Ovary (tissue), 9 donors: ENCODE measurements around the gene AP3S2. TPM values are rescaled to one million over a fixed set of nuclear protein-coding genes. Genes with fewer than 3 reads are reported as not detected.

Experiments used
- DNase-seq, 5 donors: peaks; one replicate each; pipeline ENCODE4 v3.0.0-alpha.2; 2019 to 2020
- H3K27ac ChIP-seq, 2 donors: fragments of 200-600 bp; one replicate each; pipeline versions ENCODE4 v1.5.1 to v1.8.0; 2019 to 2022
- H3K27me3 ChIP-seq: fragments of 200-600 bp; one replicate; pipeline ENCODE4 v1.8.0; 2022
- H3K36me3 ChIP-seq: fragments of 200-600 bp; sonication (generic); one replicate; pipeline ENCODE4 v1.5.1; 2019
- H3K4me1 ChIP-seq: one replicate; pipeline ENCODE4 v1.8.1; 2013; ENCODE audit warnings: mild to moderate bottlenecking, moderate library complexity; ENCODE audit not compliant: insufficient read depth
- H3K4me3 ChIP-seq: fragments of 200-600 bp; sonication (generic); one replicate; pipeline ENCODE4 v1.5.1; 2017
- H3K9me3 ChIP-seq, 2 donors: fragments of 200-600 bp in 1 of 2; sonication (generic) in 1 of 2; one replicate each; pipeline versions ENCODE4 v1.5.1 to v1.8.1; 2013 to 2019; ENCODE audit warnings: mild to moderate bottlenecking in 1 of 2, moderate library complexity in 1 of 2
- CTCF ChIP-seq, 3 donors: fragments of 450-650 bp in 2 of 3; fragments of 200-600 bp in 1 of 3; IDR thresholded peaks; one replicate each; pipeline versions ENCODE4 v1.5.1 to v1.8.0; 2016 to 2022; ENCODE audit warnings: antibody characterized with exemption in 3 of 3, mild to moderate bottlenecking in 1 of 3
- EP300 ChIP-seq: sonication (generic); formaldehyde crosslinking; IDR thresholded peaks from one replicate; pipeline ENCODE4 v1.6.1; 2017; ENCODE audit warnings: antibody characterized with exemption
- POLR2A ChIP-seq: fragments of 450-650 bp; IDR thresholded peaks from one replicate; pipeline ENCODE4 v1.6.1; 2017; ENCODE audit warnings: antibody characterized with exemption, mild to moderate bottlenecking, moderate library complexity
- WGBS, 3 donors: extraction: QIAGEN DNeasy Blood & Tissue Kit in 1 of 3; methylation state at CpG; one replicate each; pipeline versions ENCODE4 v1.1.5 to v1.1.7; 2013 to 2017; 5-methylcytosine and 5-hydroxymethylcytosine counted together
- intact Hi-C, 4 donors: fragments of 100-400 bp; cut with DNase I; formaldehyde crosslinking; loops; one replicate each; pipeline versions ENCODE4 v1.11.0 to v1.15.1; 2022 to 2023
- polyA plus RNA-seq, 2 donors: library from polyadenylated mRNA; stranded (reverse); fragments of 200-250 nt in 1 of 2; fragments of 350-450 nt in 1 of 2; fragmentation: Illumina TruSeq in 1 of 2; extraction: RNeasy Lipid Tissue Mini Kit (QIAGEN cat#74804) in 1 of 2; gene quantifications; one replicate each; pipeline ENCODE4 v1.2.3, GENCODE V29; 2013 to 2014
- total RNA-seq, 7 donors: library from RNA; depleted of rRNA in 2 of 7; stranded (reverse); fragments of >200 nt in 2 of 7; fragmentation: NEBNext Ultra II Directional in 3 of 7; extraction: Animal tissue kit (Norgen Biotek cat#: 25700) in 3 of 7; gene quantifications; one replicate each; pipeline versions ENCODE4 v1.1.0 to v1.2.4, GENCODE V29; 2016 to 2023
- donor health status: DM: no; HTN: no; CAD: no; lungs with moderate emphysema.
- donor health status: DM: no; HTN: no; CAD: no.
- donor health status: Bipolar disorder and iron deficiency.
- donor health status: DM: yes; HTN: yes; CAD: no.
- donor health status: DM: no; HTN: no; CAD: no.
- donor health status: DM: yes; HTN: yes; CAD: no.

Gene AP3S2
- total and polyA plus RNA-seq, 9 donors, result 15.3 to 57.1 (median 30.7) TPM

DNA sequence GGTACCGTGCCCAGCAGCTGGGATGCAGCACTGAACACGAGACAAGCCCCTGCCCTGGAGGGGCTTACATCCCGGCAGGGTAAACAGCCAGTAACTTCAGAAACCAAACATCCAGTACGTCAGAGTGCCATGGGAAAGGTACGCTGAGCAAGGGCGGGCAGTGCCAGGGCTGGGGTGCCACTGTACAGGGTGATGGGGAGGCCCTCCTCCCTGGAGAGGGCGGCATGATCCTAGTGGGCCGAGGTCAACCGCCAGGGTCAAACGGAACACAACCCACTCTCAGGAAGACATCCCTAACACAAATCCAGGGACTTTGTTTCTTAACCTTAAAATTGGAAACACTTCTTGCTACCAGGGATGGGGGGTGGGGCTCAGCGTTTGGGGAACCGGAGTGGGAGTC is 63.2 kb downstream of the AP3S2 start:
- intact Hi-C loops, result no loop called here
- DNase-seq, result no peak
- H3K27me3 ChIP-seq, result no peaks in the 10 kb centered on the region
- 88 to 93% (median 88%) methylated on average over 12 of the region's 12 CpGs for WGBS, 3 donors
- TF ChIP-seq EP300, result no peak
- no peak for TF ChIP-seq CTCF (IDR thresholded peaks at IDR 0.05)
- no peak for TF ChIP-seq POLR2A
- H3K4me1 ChIP-seq, result peaks cover 11% of the 10 kb centered on the region
- no peak overlapping the region for H3K4me3 ChIP-seq
- no peak overlapping the region for H3K27ac ChIP-seq
- H3K9me3 ChIP-seq, result no peaks in the 10 kb centered on the region
- H3K36me3 ChIP-seq, result no peaks in the 10 kb centered on the region

DNA sequence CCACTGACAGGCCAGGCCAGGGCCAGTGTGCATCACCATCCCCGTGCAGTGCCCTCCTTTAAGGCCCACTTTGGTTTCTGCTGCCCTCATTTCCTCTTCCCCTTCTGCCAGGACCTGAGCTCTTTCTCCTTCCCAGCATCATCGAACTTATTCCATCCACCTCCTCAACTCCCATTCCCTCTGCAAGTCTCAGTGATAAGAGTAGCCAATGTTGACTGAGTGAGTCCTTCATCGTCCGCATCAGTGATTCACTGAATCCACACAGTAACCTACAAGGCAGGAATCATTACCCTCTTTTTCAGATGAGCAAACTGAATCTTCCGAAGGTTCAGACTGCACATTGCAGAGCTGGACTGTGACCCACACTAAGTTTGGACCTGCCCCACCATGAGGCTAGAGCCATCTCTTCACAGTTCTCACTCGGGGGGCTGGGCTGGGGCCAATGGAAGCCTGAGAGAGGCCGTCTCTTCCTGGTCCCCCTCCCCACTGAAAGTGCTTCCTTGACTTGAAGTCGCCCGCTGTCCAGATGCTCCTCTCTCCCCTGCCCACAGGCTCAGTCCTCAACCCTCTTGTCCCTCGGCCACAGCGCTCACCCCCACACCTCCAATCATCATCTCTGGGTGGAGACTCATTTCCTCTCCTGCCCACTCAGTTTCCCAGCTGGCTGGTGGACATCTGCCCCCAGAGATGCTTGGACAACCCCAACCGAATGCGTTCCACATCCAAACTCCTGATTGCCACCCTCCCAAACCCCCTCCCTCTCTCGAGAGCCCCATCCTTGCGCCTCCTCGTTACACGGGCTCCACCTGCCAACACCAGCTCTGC is 64.0 kb downstream of the AP3S2 start:
- Histone ChIP-seq H3K4me3 (no peak overlapping the region), H3K4me1 (peaks cover 11% of the 10 kb centered on the region), H3K27me3 (no peaks in the 10 kb centered on the region), H3K27ac (no peak overlapping the region), H3K9me3 (no peaks in the 10 kb centered on the region), H3K36me3 (no peaks in the 10 kb centered on the region)
- 85 to 90% (median 87%) methylated on average over 17 of the region's 17 CpGs for WGBS, 3 donors
- intact Hi-C loops, result no loop called here
- no peak for DNase-seq
- TF ChIP-seq EP300 (no peak), CTCF (IDR thresholded peaks at IDR 0.05) (no peak), POLR2A (no peak)

DNA sequence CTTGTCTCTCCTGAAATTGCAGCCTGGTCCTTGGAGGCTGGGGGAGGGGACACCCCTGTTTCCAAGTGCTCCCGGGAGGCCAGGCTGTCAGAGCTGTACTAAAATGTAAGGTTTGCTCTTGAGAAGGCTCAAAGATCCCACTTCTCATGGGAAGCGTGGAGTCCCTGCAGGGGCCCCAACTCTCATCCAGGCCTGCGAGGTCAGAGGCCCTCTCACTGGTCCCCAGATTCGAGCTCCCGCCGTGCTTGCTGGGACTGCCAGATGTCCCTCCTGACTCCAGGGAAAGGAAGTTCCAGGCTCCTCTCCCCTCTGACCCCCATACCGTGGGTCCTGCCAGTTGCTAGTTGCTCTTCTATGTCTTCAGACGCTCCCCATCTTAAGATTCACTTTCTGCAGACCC is 64.6 kb downstream of the AP3S2 start:
- H3K36me3 ChIP-seq, result no peaks in the 10 kb centered on the region
- no peak overlapping the region for H3K4me3 ChIP-seq
- no peak for TF ChIP-seq EP300
- TF ChIP-seq POLR2A, result no peak
- no peak for TF ChIP-seq CTCF (IDR thresholded peaks at IDR 0.05)
- peaks cover 11% of the 10 kb centered on the region for H3K4me1 ChIP-seq
- H3K27ac ChIP-seq, result no peak overlapping the region
- 58 to 72% (median 63%) methylated on average over 8 of the region's 8 CpGs for WGBS, 3 donors
- no peak for DNase-seq
- no peaks in the 10 kb centered on the region for H3K27me3 ChIP-seq
- no peaks in the 10 kb centered on the region for H3K9me3 ChIP-seq
- intact Hi-C loops, result no loop called here

DNA sequence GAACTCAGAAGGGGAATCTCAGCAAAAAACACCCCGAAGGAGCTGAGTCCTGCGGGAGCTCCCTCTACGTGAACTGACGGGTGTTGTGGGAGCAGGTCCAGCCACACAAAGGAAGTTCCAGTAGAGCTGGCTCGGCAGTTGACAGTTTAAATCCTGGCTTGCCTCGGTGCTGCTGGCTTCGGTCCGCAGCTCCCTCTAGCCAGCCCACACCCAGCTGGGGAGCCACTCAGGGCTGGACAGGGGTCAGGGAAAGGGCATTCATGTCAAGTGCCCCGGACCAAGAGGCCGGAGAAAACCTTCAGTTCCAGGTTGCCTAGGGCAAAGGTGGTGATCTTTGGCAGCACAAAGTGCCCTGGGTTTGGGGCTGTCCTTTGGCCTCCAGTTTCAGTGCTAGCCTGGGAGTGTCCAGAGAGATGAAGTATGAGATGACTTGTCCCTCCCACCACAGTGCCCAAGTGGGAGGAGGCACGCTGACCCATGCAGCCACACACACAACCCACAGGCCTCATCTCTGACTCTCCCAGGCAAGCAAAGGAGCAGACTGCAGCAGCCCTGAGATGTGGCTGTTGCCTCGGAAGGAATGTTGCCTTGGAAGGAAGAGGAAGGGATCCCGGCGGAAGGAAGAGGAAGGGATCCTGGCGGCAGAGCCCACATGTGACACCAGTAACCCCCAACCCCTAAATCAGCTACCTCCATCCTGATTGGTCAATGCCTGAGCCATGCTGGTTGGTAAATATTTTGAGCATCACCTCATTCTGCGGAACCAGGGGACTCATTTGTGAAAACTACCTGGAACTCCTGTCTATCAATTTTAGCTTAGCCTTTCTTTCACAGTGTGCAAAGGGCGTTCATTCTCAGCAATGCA is 65.3 kb downstream of the AP3S2 start:
- Histone ChIP-seq H3K27ac (peak overlapping the region in 1 of 2 donors; percentile 16), H3K27me3 (no peaks in the 10 kb centered on the region), H3K9me3 (no peaks in the 10 kb centered on the region), H3K36me3 (no peaks in the 10 kb centered on the region), H3K4me3 (no peak overlapping the region), H3K4me1 (peaks cover 11% of the 10 kb centered on the region)
- WGBS, 3 donors, result 20 to 25% (median 24%) methylated on average over 17 of the region's 17 CpGs
- intact Hi-C loops, result no loop called here
- peak; percentile 36 to 68 (median 42) for DNase-seq
- TF ChIP-seq POLR2A, result no peak
